ENCODE results near the gene HOXC12. TPM values are rescaled to one million over a fixed set of nuclear protein-coding genes. Genes with fewer than 3 reads are reported as not detected.
A peak's percentile ranks its signal among the peaks of the same experiment; 100 is the strongest.

HOXC12 gene
- total RNA-seq, 1 donor from 2014 or later = not detected

- no peak for ATAC-seq
Measured at GRCh38 chr12:53956914-53957536, 2.3 kb downstream of the HOXC12 start.

DNA sequence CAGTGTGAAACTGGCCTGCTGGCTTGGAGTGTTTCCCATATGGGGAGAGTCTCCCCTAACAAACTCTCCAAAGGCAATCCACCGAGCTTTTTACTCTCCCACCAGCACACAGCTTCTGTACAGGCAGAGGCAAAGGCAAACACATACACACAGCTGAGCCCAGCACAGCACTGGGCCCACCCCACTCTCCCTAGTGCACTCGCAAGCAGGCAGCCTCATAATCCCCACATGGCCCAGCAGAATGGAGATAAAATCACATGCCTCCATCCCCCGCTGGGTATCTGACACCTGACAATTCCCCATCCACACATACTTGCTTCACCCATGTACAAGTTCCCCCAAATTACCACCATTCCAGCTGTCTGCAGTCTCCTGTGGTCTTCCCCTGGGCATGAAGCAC lies 3.4 kb downstream of the HOXC12 start:
- ATAC-seq = no peak

GRCh38 chr12:53959314-53959713 lies 4.6 kb downstream of the HOXC12 start:
- no peak for ATAC-seq

DNA sequence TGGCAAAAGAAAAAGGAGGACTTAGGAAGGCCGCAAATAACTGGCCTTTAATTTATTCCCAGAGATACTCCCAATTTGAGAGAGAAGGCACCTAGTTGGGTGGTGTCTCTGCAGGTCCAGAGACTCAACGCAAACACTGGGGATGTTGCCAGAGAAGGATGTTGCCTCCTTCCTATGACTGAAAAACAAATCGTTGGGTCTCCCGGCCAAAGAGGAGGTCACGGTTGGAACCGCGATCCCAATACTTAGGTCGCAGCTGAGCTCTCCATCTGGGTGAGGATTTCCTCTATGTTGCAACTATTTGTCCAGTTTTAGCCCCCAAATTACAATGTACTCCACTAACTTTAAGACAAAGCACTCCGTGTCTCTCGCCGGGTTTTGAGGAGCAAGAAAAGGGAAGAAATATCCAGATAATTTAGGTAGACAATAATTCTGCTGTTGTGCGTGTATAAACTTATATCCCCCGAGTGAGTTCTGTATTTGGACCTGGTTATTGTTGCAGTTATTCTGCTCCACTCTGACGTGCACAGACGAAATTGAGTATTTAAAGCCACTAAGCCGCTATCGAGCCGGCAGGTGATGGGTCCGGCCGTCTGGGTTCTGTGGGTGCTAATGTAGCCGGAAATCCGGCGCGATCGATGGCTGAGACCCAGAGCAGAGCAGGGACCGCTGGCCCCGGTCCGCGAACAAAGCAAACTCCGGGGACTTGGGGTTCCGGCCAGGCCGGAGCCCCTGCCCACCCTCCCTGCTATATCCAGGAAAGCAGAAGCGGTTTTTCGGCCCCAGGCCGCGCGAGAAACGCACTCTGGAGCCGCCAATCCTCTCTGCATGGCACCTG lies 5.7 kb downstream of the HOXC12 start:
- no peak for ATAC-seq

- ATAC-seq = no peak
Measured at GRCh38 chr12:53961025-53961761, 6.5 kb downstream of the HOXC12 start.

DNA sequence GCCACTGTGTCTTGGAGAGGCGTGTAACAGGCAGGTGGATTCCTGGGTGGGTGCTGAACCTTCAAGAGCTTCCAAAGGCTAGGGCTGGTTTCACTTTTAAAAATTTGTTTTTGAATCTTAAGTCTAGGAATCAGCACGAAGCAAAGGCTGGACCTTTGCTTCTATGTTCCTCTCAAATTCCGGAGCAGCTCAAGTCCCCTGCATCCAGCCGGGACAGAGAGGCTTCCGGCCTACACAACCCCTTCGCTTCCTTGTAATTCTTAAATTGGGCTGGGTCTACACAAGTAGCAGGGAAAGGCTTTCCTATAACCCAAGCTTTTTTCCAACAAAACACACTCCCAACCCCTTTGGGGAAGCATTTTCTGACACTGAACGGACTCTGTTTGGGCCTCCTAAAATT lies 8.3 kb downstream of the HOXC12 start:
- ATAC-seq = no peak

- ATAC-seq = no peak
Measured at GRCh38 chr12:53963434-53964314, 9.0 kb downstream of the HOXC12 start.

GRCh38 chr12:53964315-53964713 lies 9.6 kb downstream of the HOXC12 start:
- no peak for ATAC-seq

DNA sequence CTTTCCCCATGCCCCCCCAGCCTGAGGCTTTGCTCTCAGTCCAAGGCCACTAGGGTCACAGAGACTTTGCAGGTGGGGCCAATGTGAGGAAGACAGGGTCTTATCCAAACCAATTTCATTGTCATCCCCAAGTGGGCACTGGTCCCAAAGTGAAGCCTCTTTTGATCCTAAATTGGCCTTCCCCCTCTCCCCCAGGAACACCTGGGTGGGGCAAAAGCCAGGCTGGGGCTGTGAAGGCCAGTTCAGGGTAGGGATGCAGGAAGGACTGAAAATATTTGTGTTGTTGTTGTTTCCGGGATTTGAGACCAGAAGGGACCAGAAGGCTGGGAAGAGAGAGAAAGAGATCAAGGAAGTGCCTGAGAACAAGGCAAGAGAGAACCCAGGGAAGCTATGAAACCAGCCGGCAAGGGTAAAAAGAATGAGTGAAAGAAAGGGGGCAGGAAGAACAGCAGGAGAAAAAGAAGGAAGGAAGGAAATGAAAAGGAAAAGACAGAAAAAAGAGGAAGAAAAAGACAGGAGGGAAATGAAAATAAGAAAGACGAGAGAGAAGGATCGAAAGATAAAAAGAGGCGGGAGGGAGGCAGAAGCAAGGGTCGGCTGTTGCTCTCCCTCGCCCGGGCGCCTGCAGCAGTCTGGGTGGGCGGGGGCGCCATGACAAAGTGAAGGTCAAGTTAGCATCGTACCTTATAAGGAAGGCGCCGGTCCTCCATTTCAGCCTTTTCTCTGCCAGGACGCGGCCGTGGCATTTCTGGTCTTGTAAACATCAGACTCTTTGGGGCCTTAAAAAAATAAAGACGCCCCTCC lies 10.8 kb downstream of the HOXC12 start:
- no peak for ATAC-seq

- ATAC-seq = no peak
Measured at GRCh38 chr12:53966085-53966384, 11.3 kb downstream of the HOXC12 start.

DNA sequence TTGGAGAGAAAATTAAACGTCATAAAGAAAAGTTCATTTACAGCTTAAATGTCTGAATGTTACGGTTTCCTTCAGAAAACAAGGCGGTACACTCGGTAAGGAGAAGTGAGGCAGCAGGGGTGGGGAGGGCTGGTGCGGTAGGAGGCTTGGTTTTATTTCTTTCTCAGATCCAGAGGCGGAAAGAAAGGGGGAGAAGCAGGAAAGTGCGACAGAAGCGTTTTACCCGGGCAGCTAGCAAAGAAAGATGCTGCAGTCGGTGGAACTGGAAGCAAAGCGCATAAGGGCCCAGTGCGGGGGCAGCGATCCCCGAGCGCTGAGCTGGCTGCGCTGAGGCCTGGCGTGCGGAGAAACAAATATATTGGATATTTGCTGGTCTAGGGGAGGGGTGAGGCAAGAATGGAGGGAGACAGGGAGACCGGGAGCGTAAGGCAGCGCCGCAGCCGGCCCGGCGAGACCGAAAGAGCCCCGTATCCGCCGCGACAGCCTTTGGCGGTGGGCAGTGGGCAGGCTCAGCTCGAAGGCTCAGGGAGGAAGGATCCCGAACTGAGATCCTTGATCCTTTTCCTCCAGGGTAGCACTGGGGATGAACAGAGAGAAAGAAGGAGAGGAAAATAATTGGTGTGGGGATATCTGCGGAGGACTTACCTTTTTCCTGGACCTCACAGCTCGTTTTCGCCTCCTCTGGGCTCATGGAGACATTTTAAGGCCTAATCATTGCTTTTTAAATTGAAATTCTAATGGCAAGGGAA lies 11.9 kb downstream of the HOXC12 start:
- ATAC-seq = no peak

DNA sequence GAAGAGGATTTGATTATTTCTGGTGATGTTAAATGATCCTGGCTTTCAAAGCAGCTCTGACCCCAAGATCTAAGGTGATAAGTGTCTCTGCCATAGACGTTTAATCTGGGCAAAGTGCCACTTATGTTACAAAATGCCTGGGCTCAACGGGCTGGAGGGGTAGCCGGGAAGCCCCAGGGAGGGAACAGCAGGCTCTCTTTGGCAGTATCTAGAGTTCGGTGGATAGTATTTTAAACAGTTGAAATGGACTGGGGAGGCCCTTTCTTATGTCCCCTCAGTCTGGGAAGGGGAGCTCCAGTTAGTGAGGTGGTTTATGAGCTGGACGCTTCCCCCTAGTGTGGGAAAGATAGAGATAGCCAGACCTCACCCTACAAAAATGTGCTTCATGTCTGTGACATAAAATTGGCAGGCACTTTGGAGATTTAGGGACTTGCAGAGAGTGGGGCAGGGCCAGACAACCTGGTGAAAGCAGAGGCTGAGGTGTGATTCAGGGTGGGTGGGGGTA lies 12.8 kb downstream of the HOXC12 start:
- no peak for ATAC-seq

DNA sequence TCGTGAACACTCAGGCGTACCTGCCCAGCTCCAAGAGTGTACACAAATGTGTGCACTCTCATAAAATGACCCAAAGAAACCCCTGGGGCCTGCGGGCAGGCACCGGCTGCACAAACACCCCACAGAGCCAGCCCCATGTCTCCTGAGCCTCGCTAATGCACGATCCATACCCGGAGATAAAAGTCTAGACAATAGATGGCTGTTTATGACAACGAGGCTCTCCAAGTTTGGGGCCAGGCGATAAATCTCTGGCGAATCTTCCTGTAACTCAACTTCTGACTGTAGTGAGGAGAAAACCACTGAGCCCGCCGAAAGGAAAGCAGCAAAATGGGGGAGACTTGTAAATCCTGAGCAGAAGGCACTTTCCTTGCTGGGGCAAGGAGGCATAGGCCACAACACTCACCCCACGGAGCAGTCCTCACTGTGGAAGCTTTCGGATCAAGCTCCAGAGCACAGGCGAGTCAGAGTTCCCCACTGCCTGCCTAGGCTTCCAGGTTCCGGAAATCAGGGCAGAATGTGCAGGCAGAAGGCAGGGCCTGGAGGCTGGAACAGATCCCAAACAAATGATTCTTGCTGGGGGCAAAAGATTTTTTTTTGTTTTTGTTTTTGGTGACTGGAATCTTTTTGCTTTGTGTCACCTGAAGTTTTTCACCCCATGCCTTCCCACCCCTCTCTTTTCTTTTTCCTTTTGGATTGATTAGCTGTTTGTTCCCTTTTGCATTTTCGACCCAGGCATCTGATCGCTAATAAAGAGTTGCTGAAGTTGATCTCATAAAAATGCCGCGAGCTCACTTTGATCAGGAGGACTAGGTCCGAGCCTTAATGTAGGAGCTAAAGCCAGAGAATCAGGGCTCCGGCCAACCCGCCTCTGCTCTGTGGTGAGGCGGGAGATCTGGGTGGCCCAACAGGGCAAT lies 13.8 kb downstream of the HOXC12 start:
- no peak for ATAC-seq

DNA sequence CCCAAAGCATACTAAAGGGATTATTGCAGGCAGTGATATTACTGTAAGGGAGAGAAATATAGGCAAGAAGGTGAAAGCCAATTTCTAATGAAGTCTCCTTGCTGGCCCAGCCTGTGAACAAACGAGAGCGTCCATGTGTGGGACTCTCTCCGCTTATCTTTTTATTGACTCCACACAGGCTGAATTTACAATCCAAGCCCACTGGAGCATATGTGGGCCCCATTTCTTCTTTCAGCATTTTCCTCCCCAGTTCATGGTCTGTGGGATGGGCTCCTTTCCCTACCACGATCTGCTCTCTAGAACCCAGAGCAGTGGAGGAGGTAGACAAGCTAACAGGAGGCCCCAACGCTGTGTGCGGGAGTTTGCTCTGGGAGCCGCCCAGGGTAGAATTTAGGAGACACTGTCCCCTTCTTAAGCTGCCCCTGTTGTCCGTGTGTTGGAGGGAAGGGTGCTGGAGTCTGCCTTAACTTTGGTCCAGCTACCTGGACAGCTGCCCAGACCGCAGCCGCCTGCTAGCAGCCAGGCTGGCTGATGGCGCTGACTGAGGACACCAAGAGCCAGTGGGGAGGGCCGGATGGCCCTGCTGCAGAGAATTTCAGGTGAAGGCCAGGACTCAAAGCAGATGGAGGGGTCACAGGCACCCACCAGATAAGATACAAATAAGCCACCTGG lies 15.0 kb downstream of the HOXC12 start:
- no peak for ATAC-seq

- ATAC-seq = no peak
Measured at GRCh38 chr12:53970451-53970850, 15.7 kb downstream of the HOXC12 start.

GRCh38 chr12:53971129-53971528 lies 16.4 kb downstream of the HOXC12 start:
- ATAC-seq = no peak

- ATAC-seq = no peak
Measured at GRCh38 chr12:53971686-53972085, 17.0 kb downstream of the HOXC12 start.

DNA sequence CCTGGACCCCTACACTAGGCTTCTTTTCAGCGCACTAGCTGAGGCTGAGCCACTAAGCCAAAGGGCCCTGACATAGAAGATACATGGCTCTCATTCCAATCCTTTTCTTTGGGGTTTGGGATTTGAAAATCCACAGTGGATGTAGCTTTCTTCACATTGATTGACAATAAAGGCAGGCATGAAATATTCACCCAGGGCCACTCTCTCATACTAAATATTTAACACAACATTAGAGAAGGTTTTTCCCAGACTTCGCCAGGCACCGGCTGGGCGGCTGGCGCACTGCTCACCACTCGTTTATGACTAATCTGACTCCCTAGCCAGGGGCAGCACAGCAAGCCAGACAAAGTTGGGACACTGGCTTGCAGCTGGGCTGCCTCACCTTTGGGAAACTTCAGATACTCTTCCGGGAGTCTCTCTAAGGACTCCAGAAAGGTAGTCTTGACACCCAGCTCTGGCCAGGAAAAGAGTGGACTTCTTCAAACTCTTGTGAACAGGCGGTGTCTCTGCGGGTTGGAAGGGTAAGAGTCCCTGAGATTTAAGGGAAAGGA lies 17.5 kb downstream of the HOXC12 start:
- ATAC-seq = peak; percentile 49

DNA sequence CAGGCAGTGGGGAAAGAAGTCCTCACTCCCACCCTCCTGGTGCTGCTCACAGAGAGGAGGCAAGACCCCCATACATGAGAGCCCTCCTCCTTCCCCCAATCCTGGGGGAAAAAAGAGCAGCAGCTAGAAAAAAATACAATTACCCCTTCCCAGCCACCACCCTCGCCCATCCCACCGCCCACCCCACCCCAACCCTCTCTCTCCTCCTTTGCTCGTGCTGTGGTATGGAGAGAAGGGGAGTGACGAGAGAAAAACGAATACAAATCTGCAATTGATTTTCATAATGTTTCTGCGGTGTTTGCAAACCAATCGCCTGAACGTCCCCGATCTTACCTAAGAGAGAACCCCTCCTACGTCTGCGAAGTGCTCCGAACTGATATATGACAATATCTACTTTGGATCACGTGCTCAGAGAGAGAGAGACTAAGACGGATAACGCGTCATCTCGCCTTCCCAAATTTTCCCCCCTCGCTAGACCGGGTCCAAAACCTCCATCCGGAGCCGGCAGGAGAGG lies 18.1 kb downstream of the HOXC12 start, which contains the start of gene HOXC11:
Gene HOXC11 (plus strand): TSS at position 405 of the 514 bp plus-strand sequence. CDS start 116 bp downstream, outside the sequence.
- no peak for ATAC-seq

Measured in esophagus mucosa (tissue), 1 donor.